ENCODE results near the gene PIGL.
A peak's percentile ranks its signal among the peaks of the same experiment; 100 is the strongest.

Gene PIGL

GRCh38 chr17:16222406-16222805 is 5.4 kb downstream of the PIGL start:
- no peak for DNase-seq

- peak in 1 of 5 donors; percentile 25 for DNase-seq
Measured at GRCh38 chr17:16229912-16230561, 13.0 kb downstream of the PIGL start.

GRCh38 chr17:16232391-16232790 is 15.4 kb downstream of the PIGL start:
- no peak for DNase-seq

- DNase-seq = no peak
Measured at GRCh38 chr17:16239931-16240330, 22.9 kb downstream of the PIGL start.

GRCh38 chr17:16241906-16242399 is 24.9 kb downstream of the PIGL start:
- DNase-seq = no peak

- DNase-seq = no peak
Measured at GRCh38 chr17:16243385-16243784, 26.4 kb downstream of the PIGL start.

GRCh38 chr17:16243801-16244567 is 27.0 kb downstream of the PIGL start:
- DNase-seq = peak in 1 of 5 donors; percentile 44

GRCh38 chr17:16247586-16247984 is 30.6 kb downstream of the PIGL start:
- DNase-seq = no peak

- no peak for DNase-seq
Measured at GRCh38 chr17:16250635-16251034, 33.6 kb downstream of the PIGL start.

- no peak for DNase-seq
Measured at GRCh38 chr17:16251043-16251442, 34.0 kb downstream of the PIGL start.

GRCh38 chr17:16251556-16251955 is 34.5 kb downstream of the PIGL start:
- no peak for DNase-seq

GRCh38 chr17:16254773-16255400 is 37.9 kb downstream of the PIGL start:
- DNase-seq = no peak

GRCh38 chr17:16255481-16255921 is 38.5 kb downstream of the PIGL start:
- DNase-seq = no peak

GRCh38 chr17:16258901-16259300 is 41.9 kb downstream of the PIGL start:
- no peak for DNase-seq

GRCh38 chr17:16259926-16260325 is 42.9 kb downstream of the PIGL start:
- no peak for DNase-seq

- DNase-seq = no peak
Measured at GRCh38 chr17:16261049-16261448, 44.0 kb downstream of the PIGL start.

GRCh38 chr17:16262201-16262600 is 45.2 kb downstream of the PIGL start:
- no peak for DNase-seq

- no peak for DNase-seq
Measured at GRCh38 chr17:16267174-16267573, 50.2 kb downstream of the PIGL start.

- no peak for DNase-seq
Measured at GRCh38 chr17:16269658-16270057, 52.6 kb downstream of the PIGL start.

- no peak for DNase-seq
Measured at GRCh38 chr17:16272111-16272840, 55.3 kb downstream of the PIGL start.

GRCh38 chr17:16273499-16273898 is 56.5 kb downstream of the PIGL start:
- no peak for DNase-seq

- DNase-seq = no peak
Measured at GRCh38 chr17:16273929-16274339, 56.9 kb downstream of the PIGL start.

- DNase-seq = no peak
Measured at GRCh38 chr17:16275024-16275423, 58.0 kb downstream of the PIGL start.
